Measurements from ENCODE around the gene COL21A1. TPM values are rescaled to one million over a fixed set of nuclear protein-coding genes. Genes with fewer than 3 reads are reported as not detected.

COL21A1 gene
- total RNA-seq, 3 donors from 2014 or later: not detected

DNA sequence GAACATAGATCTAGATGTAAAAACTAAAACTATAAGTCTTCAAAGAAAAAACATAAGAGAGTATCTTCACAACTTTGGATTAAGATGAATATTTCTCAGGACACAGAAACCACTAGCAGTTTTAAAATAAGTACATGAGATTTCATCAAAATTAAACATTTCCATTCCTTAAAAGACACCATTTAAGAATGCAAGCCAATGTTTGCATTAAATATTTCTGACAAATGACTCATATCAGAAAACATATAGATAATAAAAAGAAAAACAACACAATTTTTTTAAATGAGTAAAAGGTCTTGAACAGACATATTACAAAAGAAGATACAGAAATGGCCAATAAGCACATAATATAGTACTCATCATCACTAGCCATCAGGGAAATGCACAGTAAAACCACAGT lies 59.7 kb downstream of the COL21A1 start:
- Mint-ChIP-seq H3K27me3 (ENCODE audit: low read depth) (no peaks in the 10 kb centered on the region), H3K4me1 (ENCODE audit: low read depth) (no peaks in the 10 kb centered on the region), H3K9me3 (no peaks in the 10 kb centered on the region), H3K4me3 (no peak overlapping the region), H3K36me3 (ENCODE audit: insufficient read depth) (no peaks in the 10 kb centered on the region)
- DNase-seq (no peak), ATAC-seq (no peak)

- H3K4me1 Mint-ChIP-seq (ENCODE audit: low read depth): no peaks in the 10 kb centered on the region
- H3K27me3 Mint-ChIP-seq (ENCODE audit: low read depth): no peaks in the 10 kb centered on the region
- no peaks in the 10 kb centered on the region for H3K36me3 Mint-ChIP-seq (ENCODE audit: insufficient read depth)
- H3K4me3 Mint-ChIP-seq: no peak overlapping the region
- DNase-seq (no peak), ATAC-seq (no peak)
- H3K9me3 Mint-ChIP-seq: peaks cover 30% of the 10 kb centered on the region
Observed at GRCh38 chr6:56176741-56177140, 70.6 kb downstream of the COL21A1 start.

DNA sequence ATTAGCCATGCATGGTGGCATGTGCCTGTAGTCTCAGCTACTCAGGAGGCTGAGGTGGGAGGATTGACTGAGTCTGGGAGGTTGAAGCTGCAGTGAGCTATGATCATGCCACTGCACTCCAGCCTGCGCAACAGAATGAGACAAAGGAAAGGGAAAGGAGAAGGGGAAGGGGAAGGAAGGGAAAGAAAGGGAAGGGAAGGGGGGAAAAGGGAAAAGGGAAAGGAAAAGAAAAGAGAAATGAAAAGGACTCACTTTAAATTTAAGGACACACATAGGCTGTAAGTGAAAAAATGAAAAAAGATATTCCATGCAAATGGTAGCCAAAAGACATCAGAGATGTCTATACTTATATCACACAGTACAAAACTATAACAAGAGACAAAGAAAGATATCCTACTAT lies 74.2 kb downstream of the COL21A1 start:
- DNase-seq: no peak
- H3K4me1 Mint-ChIP-seq (ENCODE audit: low read depth): no peaks in the 10 kb centered on the region
- H3K36me3 Mint-ChIP-seq (ENCODE audit: insufficient read depth): no peaks in the 10 kb centered on the region
- no peak for ATAC-seq
- H3K27me3 Mint-ChIP-seq (ENCODE audit: low read depth): no peaks in the 10 kb centered on the region
- peaks cover 51% of the 10 kb centered on the region for H3K9me3 Mint-ChIP-seq
- H3K4me3 Mint-ChIP-seq: no peak overlapping the region

DNA sequence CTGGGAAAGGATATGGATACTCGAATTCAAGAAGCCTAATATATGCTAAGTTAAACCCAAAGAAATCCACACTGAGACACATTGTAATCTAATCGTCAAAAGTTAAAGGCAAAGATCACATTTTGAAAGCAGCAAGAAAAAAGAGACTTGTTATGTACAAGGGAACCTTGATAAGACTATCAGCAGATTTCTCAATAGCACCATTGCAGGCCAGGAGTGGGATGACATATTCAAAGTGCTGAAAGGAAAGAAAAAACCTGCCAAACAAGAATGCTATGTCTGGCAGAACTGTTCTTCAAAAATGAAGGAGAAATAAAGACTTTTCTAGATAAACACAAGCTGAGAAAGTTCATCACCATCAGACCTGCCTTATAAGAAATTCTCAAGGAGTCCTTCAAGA lies 75.2 kb downstream of the COL21A1 start:
- H3K9me3 Mint-ChIP-seq: peaks cover 52% of the 10 kb centered on the region
- H3K36me3 Mint-ChIP-seq (ENCODE audit: insufficient read depth): no peaks in the 10 kb centered on the region
- ATAC-seq (no peak), DNase-seq (no peak)
- no peaks in the 10 kb centered on the region for H3K4me1 Mint-ChIP-seq (ENCODE audit: low read depth)
- no peaks in the 10 kb centered on the region for H3K27me3 Mint-ChIP-seq (ENCODE audit: low read depth)
- no peak overlapping the region for H3K4me3 Mint-ChIP-seq

- Mint-ChIP-seq H3K36me3 (ENCODE audit: insufficient read depth) (no peaks in the 10 kb centered on the region), H3K9me3 (peaks cover 43% of the 10 kb centered on the region), H3K4me3 (no peak overlapping the region), H3K27me3 (ENCODE audit: low read depth) (no peaks in the 10 kb centered on the region), H3K4me1 (ENCODE audit: low read depth) (no peaks in the 10 kb centered on the region)
- DNase-seq: no peak
- no peak for ATAC-seq
Observed at GRCh38 chr6:56169366-56169765, 78.0 kb downstream of the COL21A1 start.

- no peak for ATAC-seq
- no peaks in the 10 kb centered on the region for H3K36me3 Mint-ChIP-seq (ENCODE audit: insufficient read depth)
Observed at GRCh38 chr6:56168596-56168995, 78.8 kb downstream of the COL21A1 start.

DNA sequence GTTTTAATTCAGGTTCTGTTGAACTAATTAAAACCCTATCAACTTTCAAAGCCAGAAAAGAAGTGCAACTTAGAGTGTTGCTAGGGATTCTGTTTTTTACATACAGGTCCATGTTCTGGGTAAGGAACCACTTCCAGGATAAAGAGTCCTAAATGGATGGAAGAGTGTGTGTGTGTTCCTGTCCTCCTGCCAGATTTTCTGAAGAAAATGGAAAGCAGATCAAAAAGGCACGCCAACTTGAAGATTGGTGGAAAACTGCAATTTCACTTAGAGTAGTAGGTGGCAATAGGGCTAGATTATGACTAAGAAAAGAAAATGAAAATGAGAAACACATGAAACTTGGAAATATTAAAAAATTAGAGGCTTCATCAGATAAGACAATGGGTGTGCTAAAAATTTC lies 85.3 kb downstream of the COL21A1 start:
- H3K9me3 Mint-ChIP-seq: peaks cover 5% of the 10 kb centered on the region
- no peak for ATAC-seq
- H3K4me3 Mint-ChIP-seq: no peak overlapping the region
- H3K4me1 Mint-ChIP-seq (ENCODE audit: low read depth): no peaks in the 10 kb centered on the region
- no peaks in the 10 kb centered on the region for H3K27me3 Mint-ChIP-seq (ENCODE audit: low read depth)
- H3K36me3 Mint-ChIP-seq (ENCODE audit: insufficient read depth): no peaks in the 10 kb centered on the region
- no peak for DNase-seq

More at GRCh38 chr6:56168596-56168995, 78.8 kb downstream of the COL21A1 start:
- Mint-ChIP-seq H3K27me3 (ENCODE audit: low read depth) (no peaks in the 10 kb centered on the region), H3K4me3 (no peak overlapping the region), H3K9me3 (peaks cover 37% of the 10 kb centered on the region), H3K4me1 (ENCODE audit: low read depth) (no peaks in the 10 kb centered on the region)
- DNase-seq: no peak

GRCh38 chr6:56160489-56160888 lies 86.9 kb downstream of the COL21A1 start:
- Mint-ChIP-seq H3K4me3 (no peak overlapping the region), H3K27me3 (ENCODE audit: low read depth) (no peaks in the 10 kb centered on the region), H3K4me1 (ENCODE audit: low read depth) (no peaks in the 10 kb centered on the region), H3K9me3 (peaks cover 13% of the 10 kb centered on the region), H3K36me3 (ENCODE audit: insufficient read depth) (no peaks in the 10 kb centered on the region)
- ATAC-seq (no peak), DNase-seq (no peak)

DNA sequence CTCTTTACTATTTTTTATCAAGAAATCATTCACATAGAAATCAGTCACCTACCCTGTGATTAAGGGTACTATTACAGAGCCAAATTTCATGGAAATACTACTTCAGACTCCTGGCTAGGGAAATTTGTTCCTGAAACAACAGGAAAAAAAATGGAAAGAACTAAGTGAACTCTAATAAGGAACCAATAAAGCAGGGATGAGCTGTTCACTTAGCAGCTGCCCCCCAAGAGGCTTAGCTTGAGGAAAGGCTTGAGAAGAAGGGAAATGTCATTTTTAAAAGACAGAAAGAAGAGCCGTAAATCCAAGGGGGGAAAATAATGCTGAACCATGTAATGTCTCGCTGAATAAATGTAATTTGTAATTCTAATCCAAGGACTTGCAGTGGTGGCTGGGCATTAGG lies 88.8 kb downstream of the COL21A1 start:
- H3K36me3 Mint-ChIP-seq (ENCODE audit: insufficient read depth): no peaks in the 10 kb centered on the region
- H3K9me3 Mint-ChIP-seq: peaks cover 30% of the 10 kb centered on the region
- H3K27me3 Mint-ChIP-seq (ENCODE audit: low read depth): no peaks in the 10 kb centered on the region
- DNase-seq: no peak
- H3K4me1 Mint-ChIP-seq (ENCODE audit: low read depth): no peaks in the 10 kb centered on the region
- no peak for ATAC-seq
- H3K4me3 Mint-ChIP-seq: no peak overlapping the region

- Mint-ChIP-seq H3K4me1 (ENCODE audit: low read depth) (no peaks in the 10 kb centered on the region), H3K36me3 (ENCODE audit: insufficient read depth) (no peaks in the 10 kb centered on the region), H3K27me3 (ENCODE audit: low read depth) (no peaks in the 10 kb centered on the region), H3K9me3 (peaks cover 34% of the 10 kb centered on the region), H3K4me3 (no peak overlapping the region)
- no peak for DNase-seq
- ATAC-seq: no peak
Observed at GRCh38 chr6:56156643-56157042, 90.7 kb downstream of the COL21A1 start.

GRCh38 chr6:56155634-56156141 lies 91.7 kb downstream of the COL21A1 start:
- Mint-ChIP-seq H3K36me3 (ENCODE audit: insufficient read depth) (no peaks in the 10 kb centered on the region), H3K4me3 (no peak overlapping the region), H3K4me1 (ENCODE audit: low read depth) (no peaks in the 10 kb centered on the region), H3K9me3 (peaks cover 34% of the 10 kb centered on the region), H3K27me3 (ENCODE audit: low read depth) (no peaks in the 10 kb centered on the region)
- no peak for ATAC-seq
- no peak for DNase-seq

DNA sequence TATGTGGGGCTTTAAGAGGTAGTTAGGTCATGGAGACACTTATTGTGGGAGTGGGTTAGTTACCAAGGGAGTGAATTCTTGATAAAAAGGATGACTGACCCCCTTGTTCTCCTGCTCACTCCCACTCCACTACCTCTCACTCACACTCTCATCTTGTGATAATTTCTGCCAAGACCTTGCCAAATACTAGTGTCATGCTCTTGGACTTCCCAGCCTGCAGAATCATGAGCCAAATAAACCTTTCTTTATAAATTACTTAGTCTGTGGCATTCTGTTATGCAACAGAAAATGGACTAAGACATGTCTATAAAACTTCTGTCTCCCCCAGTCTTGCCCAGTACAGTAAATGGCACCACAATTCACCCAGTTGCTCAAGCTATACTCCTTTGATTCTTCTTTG lies 93.3 kb downstream of the COL21A1 start:
- no peak for ATAC-seq
- Mint-ChIP-seq H3K9me3 (peaks cover 42% of the 10 kb centered on the region), H3K27me3 (ENCODE audit: low read depth) (no peaks in the 10 kb centered on the region)

GRCh38 chr6:56152611-56153010 lies 94.8 kb downstream of the COL21A1 start:
- Mint-ChIP-seq H3K27me3 (ENCODE audit: low read depth) (no peaks in the 10 kb centered on the region), H3K36me3 (ENCODE audit: insufficient read depth) (no peaks in the 10 kb centered on the region), H3K9me3 (peaks cover 42% of the 10 kb centered on the region), H3K4me3 (no peak overlapping the region), H3K4me1 (ENCODE audit: low read depth) (no peaks in the 10 kb centered on the region)
- no peak for ATAC-seq
- no peak for DNase-seq

More for the DNA sequence above, 93.3 kb downstream of the COL21A1 start:
- Mint-ChIP-seq H3K36me3 (ENCODE audit: insufficient read depth) (no peaks in the 10 kb centered on the region), H3K4me3 (no peak overlapping the region), H3K4me1 (ENCODE audit: low read depth) (no peaks in the 10 kb centered on the region)
- DNase-seq: no peak

DNA sequence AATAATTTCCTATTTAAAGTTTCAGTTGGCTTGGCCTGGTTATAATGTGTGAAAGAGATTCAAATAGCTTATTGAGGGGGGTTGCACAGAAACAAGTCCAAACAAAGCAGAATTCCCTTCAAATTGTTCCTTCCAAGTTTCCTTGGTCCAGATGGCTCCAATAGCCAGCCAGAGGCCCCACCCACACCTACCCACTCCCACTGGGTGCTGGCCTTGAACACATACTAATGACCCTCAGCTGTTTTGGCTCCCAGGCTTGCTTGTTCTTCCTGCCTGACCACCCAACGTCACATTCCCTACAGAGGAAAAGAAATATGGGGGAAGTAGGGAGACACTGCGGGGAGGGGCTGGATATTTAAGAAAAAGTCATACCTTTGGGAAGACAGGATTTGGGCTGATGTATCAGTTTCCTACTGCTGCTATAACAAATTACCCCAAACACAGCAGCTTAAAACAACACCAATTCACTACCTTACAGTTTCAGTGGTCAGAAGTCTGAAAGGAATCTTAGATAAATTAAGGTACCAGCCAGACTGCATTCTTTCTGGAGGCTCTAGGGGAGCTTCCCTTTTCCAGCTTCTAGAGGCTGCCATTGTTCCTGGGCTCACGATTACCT lies 95.7 kb downstream of the COL21A1 start:
- Mint-ChIP-seq H3K9me3 (peaks cover 42% of the 10 kb centered on the region), H3K4me3 (no peak overlapping the region), H3K27me3 (ENCODE audit: low read depth) (no peaks in the 10 kb centered on the region), H3K4me1 (ENCODE audit: low read depth) (no peaks in the 10 kb centered on the region), H3K36me3 (ENCODE audit: insufficient read depth) (no peaks in the 10 kb centered on the region)
- ATAC-seq (no peak), DNase-seq (no peak)

- Mint-ChIP-seq H3K4me3 (no peak overlapping the region), H3K27me3 (ENCODE audit: low read depth) (no peaks in the 10 kb centered on the region), H3K4me1 (ENCODE audit: low read depth) (no peaks in the 10 kb centered on the region), H3K36me3 (ENCODE audit: insufficient read depth) (no peaks in the 10 kb centered on the region), H3K9me3 (peaks cover 28% of the 10 kb centered on the region)
- no peak for ATAC-seq
- no peak for DNase-seq
Observed at GRCh38 chr6:56148488-56149186, 98.7 kb downstream of the COL21A1 start.
